KOPT-K1 (cell line): ENCODE results near the gene FAM174B.

Source experiments
- H3K27ac ChIP-seq: fragments of 200-600 bp; sonication (generic); 2 replicates; pipeline ENCODE4 v1.5.1; 2016; ENCODE audit warnings: antibody characterized with exemption, mild to moderate bottlenecking, low read depth, low read length; ENCODE audit not compliant: poor library complexity, severe bottlenecking
- H3K36me3 ChIP-seq: fragments of 200-600 bp; sonication (generic); 2 replicates; pipeline ENCODE4 v1.5.1; 2017; ENCODE audit warnings: antibody characterized with exemption, mild to moderate bottlenecking, low read length, moderate library complexity; ENCODE audit not compliant: insufficient read depth
- H3K9me3 ChIP-seq: fragments of 200-600 bp; sonication (generic); 2 replicates; pipeline ENCODE4 v1.5.1; 2017; ENCODE audit warnings: antibody characterized with exemption, low read length, mild to moderate bottlenecking; ENCODE audit not compliant: insufficient read depth, poor library complexity, severe bottlenecking

FAM174B gene

DNA sequence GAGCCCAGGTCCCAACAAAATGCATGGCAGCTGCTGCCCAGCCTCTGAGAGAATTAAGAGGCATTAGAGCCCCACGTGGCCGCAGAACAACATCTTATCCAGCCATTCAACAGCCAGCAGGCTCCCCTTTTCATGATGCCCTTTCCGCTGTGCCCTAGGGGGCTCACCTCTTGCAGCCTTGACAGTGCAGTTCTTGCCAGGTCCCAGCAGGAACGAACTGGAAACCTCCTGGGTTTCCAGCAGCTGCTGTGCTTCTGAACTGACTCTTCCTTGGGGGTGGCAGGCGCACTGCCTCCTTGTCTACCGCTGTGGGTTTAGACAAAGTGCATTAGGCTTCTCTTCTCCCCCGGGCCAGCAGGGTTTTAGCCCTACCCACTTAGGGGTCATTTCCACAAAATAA, 85.2 kb downstream of the FAM174B start:
- Histone ChIP-seq H3K27ac (no peak overlapping the region), H3K36me3 (no peaks in the 10 kb centered on the region), H3K9me3 (no peaks in the 10 kb centered on the region)

DNA sequence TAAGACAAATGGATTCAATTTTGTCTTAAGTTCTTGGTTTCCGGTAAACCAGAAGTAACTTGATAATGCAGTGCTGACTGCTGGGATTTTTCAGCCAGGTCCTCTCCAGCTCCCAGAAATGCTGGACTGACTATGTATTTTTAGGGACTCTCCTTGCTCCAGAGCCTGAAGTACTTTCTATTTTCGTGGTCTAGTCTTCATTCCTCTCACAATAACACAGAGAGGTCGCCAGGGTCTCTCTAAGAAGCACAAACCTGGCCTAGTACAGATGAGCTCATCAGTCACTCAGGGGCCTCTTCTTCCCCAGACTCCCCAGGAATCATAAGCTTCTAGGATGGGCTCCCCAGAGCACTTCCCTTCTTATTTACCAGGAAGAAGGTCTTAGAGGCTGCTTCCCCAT, 85.8 kb downstream of the FAM174B start:
- Histone ChIP-seq H3K9me3 (no peaks in the 10 kb centered on the region), H3K27ac (no peak overlapping the region), H3K36me3 (no peaks in the 10 kb centered on the region)
